Naive B cell (primary cell): ENCODE measurements around the gene POLR2J. TPM values are rescaled to one million over a fixed set of nuclear protein-coding genes. Genes with fewer than 3 reads are reported as not detected.
"Not testable (repeated sequence)": the region's sequence is repeated elsewhere in the genome, so short reads cannot be mapped to it uniquely, and the experiment has no call there.

ENCODE experiments used
- ATAC-seq, 2 donors: fragments of 150-1000 bp; cut with Tn5 transposase; 2 replicates each; pipeline ENCODE4 v1.10.0; 2021; ENCODE audit warnings: low read depth in 2 of 2, mild to moderate bottlenecking in 2 of 2, moderate library complexity in 2 of 2
- DNase-seq: peaks from one replicate; pipeline ENCODE4 v3.0.0; 2022
- H3K27ac Mint-ChIP-seq, 6 donors: one replicate each; pipeline ENCODE4 v1.8.0; 2020 to 2022; ENCODE audit warnings: mild to moderate bottlenecking in 6 of 6, mixed read lengths in 6 of 6, moderate library complexity in 5 of 6, inconsistent platforms in 2 of 6
- H3K27me3 Mint-ChIP-seq, 3 donors: one replicate each; pipeline ENCODE4 v1.8.0; 2021 to 2022; ENCODE audit warnings: mixed read lengths in 3 of 3, mild to moderate bottlenecking in 1 of 3
- H3K36me3 Mint-ChIP-seq, 2 donors: one replicate each; pipeline ENCODE4 v1.8.0; 2020 to 2022; ENCODE audit warnings: mixed read lengths in 2 of 2, inconsistent platforms in 1 of 2, mild to moderate bottlenecking in 1 of 2
- H3K4me1 Mint-ChIP-seq, 3 donors: one replicate each; pipeline ENCODE4 v1.8.0; 2020 to 2022; ENCODE audit warnings: mixed read lengths in 3 of 3, inconsistent platforms in 1 of 3, mild to moderate bottlenecking in 1 of 3, moderate library complexity in 1 of 3
- H3K4me3 Mint-ChIP-seq, 8 donors: one replicate each; pipeline ENCODE4 v1.8.0; 2020 to 2022; ENCODE audit warnings: mild to moderate bottlenecking in 8 of 8, mixed read lengths in 8 of 8, moderate library complexity in 8 of 8, inconsistent platforms in 2 of 8
- H3K9me3 Mint-ChIP-seq, 7 donors: one replicate each; pipeline ENCODE4 v1.8.0; 2020 to 2022; ENCODE audit warnings: mixed read lengths in 7 of 7, mild to moderate bottlenecking in 5 of 7, inconsistent platforms in 2 of 7, moderate library complexity in 1 of 7
- polyA plus RNA-seq, 6 donors: library from polyadenylated mRNA; unstranded; fragments of 300-500 nt; fragmentation: Illumina TruSeq; gene quantifications; one replicate each; pipeline ENCODE4 v1.2.3, GENCODE V29; 2021; ENCODE audit warnings: low read depth in 6 of 6

The POLR2J gene
- polyA plus RNA-seq, 6 donors from 2014 or later: 65.4 to 149 (median 107) TPM

GRCh38 chr7:102464577-102465280 lies 14.0 kb downstream of the POLR2J start, which contains the start of the genes ALKBH4 and LRWD1:
Gene ALKBH4 (minus strand): TSS chr7:102464863. CDS start chr7:102464836, 27 bp downstream.
Gene LRWD1 (plus strand): TSS chr7:102464984. CDS start chr7:102465081, 97 bp downstream.
- Mint-ChIP-seq H3K27me3 (no peaks in the 10 kb centered on the region), H3K27ac (peak within 1 kb of the TSS; percentile 47 to 94 (median 74)), H3K4me3 (peak within 1 kb of the TSS; percentile 81 to 95 (median 87)), H3K4me1 (peaks cover 24 to 53% (median 40%) of the 10 kb centered on the region in 3 donors), H3K9me3 (no peaks in the 10 kb centered on the region), H3K36me3 (no peaks in the 10 kb centered on the region)
- DNase-seq (peak; percentile 93), ATAC-seq (peak; percentile 97)

- no peaks in the 10 kb centered on the region for H3K27me3 Mint-ChIP-seq
- peak overlapping the region; percentile 81 to 95 (median 87) for H3K4me3 Mint-ChIP-seq
- peaks cover 24 to 53% (median 40%) of the 10 kb centered on the region in 3 donors for H3K4me1 Mint-ChIP-seq
- no peaks in the 10 kb centered on the region for H3K9me3 Mint-ChIP-seq
- DNase-seq (no peak), ATAC-seq (no peak)
- H3K27ac Mint-ChIP-seq: peak overlapping the region in 4 of 6 donors; percentile 33 to 94 (median 74)
- H3K36me3 Mint-ChIP-seq: no peaks in the 10 kb centered on the region
Observed at GRCh38 chr7:102463841-102464576, 14.7 kb downstream of the POLR2J start.

GRCh38 chr7:102460467-102460866 lies 18.3 kb downstream of the POLR2J start:
- Mint-ChIP-seq H3K27me3 (no peaks in the 10 kb centered on the region), H3K27ac (peak overlapping the region in 1 of 6 donors; percentile 63), H3K4me3 (peak overlapping the region in 1 of 8 donors; percentile 24), H3K9me3 (no peaks in the 10 kb centered on the region), H3K36me3 (no peaks in the 10 kb centered on the region), H3K4me1 (peaks cover 15 to 39% (median 25%) of the 10 kb centered on the region in 3 donors)
- ATAC-seq (no peak), DNase-seq (no peak)

GRCh38 chr7:102459221-102459844 lies 19.4 kb downstream of the POLR2J start:
- ATAC-seq (no peak), DNase-seq (no peak)
- Mint-ChIP-seq H3K4me1 (peaks cover 17 to 36% (median 30%) of the 10 kb centered on the region in 3 donors), H3K36me3 (peaks cover 0 to 6% of the 10 kb centered on the region in 2 donors), H3K4me3 (no peak overlapping the region), H3K27ac (peak overlapping the region in 1 of 6 donors; percentile 18), H3K9me3 (no peaks in the 10 kb centered on the region), H3K27me3 (no peaks in the 10 kb centered on the region)

- Mint-ChIP-seq H3K4me3 (no peak overlapping the region), H3K27me3 (no peaks in the 10 kb centered on the region), H3K27ac (no peak overlapping the region), H3K4me1 (peaks cover 8 to 20% (median 19%) of the 10 kb centered on the region in 3 donors), H3K36me3 (peaks cover 0 to 6% of the 10 kb centered on the region in 2 donors), H3K9me3 (no peaks in the 10 kb centered on the region)
- ATAC-seq (no peak), DNase-seq (no peak)
Observed at GRCh38 chr7:102457352-102457924, 21.3 kb downstream of the POLR2J start.

- DNase-seq (no peak), ATAC-seq (no peak)
- no peak overlapping the region for H3K4me3 Mint-ChIP-seq
- H3K36me3 Mint-ChIP-seq: peaks cover 0 to 6% of the 10 kb centered on the region in 2 donors
- no peaks in the 10 kb centered on the region for H3K9me3 Mint-ChIP-seq
- H3K27ac Mint-ChIP-seq: peak overlapping the region in 3 of 6 donors; percentile 36 to 80 (median 57)
- no peaks in the 10 kb centered on the region for H3K27me3 Mint-ChIP-seq
- peaks cover 7 to 17% (median 10%) of the 10 kb centered on the region in 3 donors for H3K4me1 Mint-ChIP-seq
Observed at GRCh38 chr7:102456327-102456726, 22.4 kb downstream of the POLR2J start.

- Mint-ChIP-seq H3K36me3 (peaks cover 0 to 6% of the 10 kb centered on the region in 2 donors), H3K4me1 (peaks cover 4 to 18% (median 8%) of the 10 kb centered on the region in 3 donors), H3K27me3 (no peaks in the 10 kb centered on the region), H3K27ac (peak overlapping the region in 2 of 6 donors; percentile 39 to 65), H3K9me3 (no peaks in the 10 kb centered on the region), H3K4me3 (no peak overlapping the region)
- DNase-seq: no peak
- ATAC-seq: no peak
Observed at GRCh38 chr7:102455596-102455995, 23.1 kb downstream of the POLR2J start.

GRCh38 chr7:102454932-102455331 lies 23.8 kb downstream of the POLR2J start:
- not testable (repeated sequence) for ATAC-seq, DNase-seq, H3K36me3 Mint-ChIP-seq, H3K27me3 Mint-ChIP-seq, H3K9me3 Mint-ChIP-seq
- H3K27ac Mint-ChIP-seq: peak overlapping the region in 2 of 6 donors; percentile 75 to 94
- peak overlapping the region in 1 of 8 donors; percentile 66 for H3K4me3 Mint-ChIP-seq
- H3K4me1 Mint-ChIP-seq: peaks cover 7 to 20% (median 11%) of the 10 kb centered on the region in 3 donors

- Mint-ChIP-seq H3K4me1 (peaks cover 7 to 20% (median 11%) of the 10 kb centered on the region in 3 donors), H3K4me3 (no peak overlapping the region), H3K36me3 (peaks cover 0 to 6% of the 10 kb centered on the region in 2 donors), H3K27me3 (no peaks in the 10 kb centered on the region), H3K27ac (peak overlapping the region in 1 of 6 donors; percentile 75), H3K9me3 (no peaks in the 10 kb centered on the region)
- ATAC-seq: no peak
- no peak for DNase-seq
Observed at GRCh38 chr7:102454468-102454867, 24.3 kb downstream of the POLR2J start.

- Mint-ChIP-seq H3K9me3 (no peaks in the 10 kb centered on the region), H3K4me3 (no peak overlapping the region), H3K27ac (peak overlapping the region in 1 of 6 donors; percentile 67), H3K27me3 (no peaks in the 10 kb centered on the region), H3K4me1 (peaks cover 7 to 22% (median 11%) of the 10 kb centered on the region in 3 donors), H3K36me3 (peaks cover 0 to 6% of the 10 kb centered on the region in 2 donors)
- ATAC-seq (no peak), DNase-seq (no peak)
Observed at GRCh38 chr7:102453319-102453718, 25.4 kb downstream of the POLR2J start.

- Mint-ChIP-seq H3K9me3 (no peaks in the 10 kb centered on the region), H3K4me1 (peaks cover 7 to 22% (median 11%) of the 10 kb centered on the region in 3 donors), H3K27me3 (no peaks in the 10 kb centered on the region), H3K27ac (peak overlapping the region in 1 of 6 donors; percentile 74), H3K4me3 (no peak overlapping the region), H3K36me3 (peaks cover 0 to 6% of the 10 kb centered on the region in 2 donors)
- no peak for ATAC-seq
- no peak for DNase-seq
Observed at GRCh38 chr7:102452451-102452850, 26.3 kb downstream of the POLR2J start.

GRCh38 chr7:102451371-102452054 lies 27.2 kb downstream of the POLR2J start:
- no peak for ATAC-seq
- H3K4me3 Mint-ChIP-seq: no peak overlapping the region

More at GRCh38 chr7:102451371-102452054, 27.2 kb downstream of the POLR2J start:
- Mint-ChIP-seq H3K9me3 (no peaks in the 10 kb centered on the region), H3K36me3 (peaks cover 0 to 6% of the 10 kb centered on the region in 2 donors), H3K27me3 (no peaks in the 10 kb centered on the region), H3K27ac (no peak overlapping the region), H3K4me1 (peaks cover 11 to 18% (median 14%) of the 10 kb centered on the region in 3 donors)
- no peak for DNase-seq
